HG03354 (cell line): ENCODE measurements around the gene TMEM187.

Experiments used
- ATAC-seq: cut with Tn5 transposase; IDR thresholded peaks from one replicate; pipeline ENCODE4 v1.9.1; 2021; ENCODE audit warnings: mild to moderate bottlenecking; ENCODE audit not compliant: unreplicated experiment, poor library complexity, severe bottlenecking

Gene TMEM187

GRCh38 chrX:153968754-153969124 lies 3.8 kb upstream of the TMEM187 start:
- no peak for ATAC-seq

GRCh38 chrX:153969125-153969903 lies 3.2 kb upstream of the TMEM187 start:
- ATAC-seq, result no peak

DNA sequence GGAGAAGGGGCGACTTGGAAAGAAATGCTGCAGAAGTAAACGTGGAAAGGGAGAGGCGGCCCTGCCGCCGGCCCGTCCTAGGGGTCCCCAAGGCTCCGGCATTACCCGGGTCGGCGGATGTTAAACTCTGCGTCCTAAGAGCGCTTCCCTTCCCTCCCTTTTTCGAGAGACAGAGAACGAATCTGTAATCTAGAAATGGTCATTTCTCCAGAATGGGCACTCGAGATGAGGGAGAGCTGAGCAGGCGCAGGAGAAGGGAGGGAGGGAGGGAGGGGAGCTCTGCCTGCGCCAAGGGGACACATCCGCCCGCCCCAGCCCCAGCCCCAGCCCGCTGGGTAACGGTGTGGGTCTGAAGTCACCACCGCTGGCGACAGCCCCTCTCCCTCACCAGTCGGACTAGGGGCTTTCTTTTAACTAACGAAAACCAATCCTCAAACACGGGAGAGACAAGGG lies 2.6 kb upstream of the TMEM187 start:
- no peak for ATAC-seq

DNA sequence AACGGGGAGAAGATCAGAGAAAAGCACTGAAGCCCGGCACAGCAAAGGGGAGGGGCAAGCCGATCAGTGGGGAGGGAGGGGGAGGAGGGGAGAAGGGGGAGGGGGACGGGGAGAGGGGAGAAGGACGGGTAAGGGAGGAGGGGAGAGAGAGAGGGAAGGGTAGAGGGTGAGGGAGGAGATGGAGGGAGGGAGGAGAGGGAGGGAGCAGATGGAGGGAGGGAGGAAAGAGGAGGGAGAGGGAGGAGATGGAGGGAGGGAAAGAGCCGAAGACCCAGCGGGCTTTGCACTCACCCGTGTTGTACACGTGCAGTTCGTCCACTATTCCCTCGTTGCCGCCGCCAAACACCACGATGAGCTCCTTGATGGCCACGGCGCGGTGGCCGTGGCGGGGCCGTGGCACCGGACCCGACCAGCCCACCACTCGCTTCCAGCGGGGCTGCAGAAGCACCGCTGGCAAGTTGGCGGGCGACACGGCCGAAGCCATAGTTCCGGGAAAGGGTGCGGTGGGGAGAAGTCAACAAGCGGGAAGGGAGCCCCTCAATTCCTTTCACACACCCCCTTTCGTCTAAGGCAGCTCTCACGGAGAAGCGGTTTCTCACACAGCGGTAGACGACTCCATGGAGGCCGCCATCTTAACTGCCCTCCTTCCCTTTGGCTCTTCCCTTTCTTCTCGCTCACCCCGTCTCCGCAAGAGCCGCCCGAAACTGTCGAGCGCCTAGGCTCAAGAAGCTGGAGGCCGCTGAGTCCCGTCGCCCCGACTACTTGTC lies 2.0 kb upstream of the TMEM187 start:
- ATAC-seq, result peak; percentile 3

DNA sequence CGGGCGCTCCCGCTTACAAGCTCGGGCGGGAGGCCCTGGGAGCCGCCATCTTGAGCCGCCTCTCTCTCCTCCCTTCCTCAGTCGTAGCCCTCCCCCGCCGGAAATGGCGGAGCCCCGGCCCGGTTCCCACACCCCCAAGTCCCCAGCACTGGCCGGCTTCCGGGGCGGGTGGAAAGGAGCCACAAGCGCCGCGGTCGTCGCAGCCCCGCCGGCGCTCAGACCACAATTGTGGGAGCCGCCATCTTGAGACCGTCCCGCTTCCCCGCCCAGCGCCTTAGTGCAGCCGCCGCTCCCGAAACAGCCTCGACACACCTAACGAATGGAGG lies 1.5 kb upstream of the TMEM187 start:
- peak; percentile 45 for ATAC-seq

DNA sequence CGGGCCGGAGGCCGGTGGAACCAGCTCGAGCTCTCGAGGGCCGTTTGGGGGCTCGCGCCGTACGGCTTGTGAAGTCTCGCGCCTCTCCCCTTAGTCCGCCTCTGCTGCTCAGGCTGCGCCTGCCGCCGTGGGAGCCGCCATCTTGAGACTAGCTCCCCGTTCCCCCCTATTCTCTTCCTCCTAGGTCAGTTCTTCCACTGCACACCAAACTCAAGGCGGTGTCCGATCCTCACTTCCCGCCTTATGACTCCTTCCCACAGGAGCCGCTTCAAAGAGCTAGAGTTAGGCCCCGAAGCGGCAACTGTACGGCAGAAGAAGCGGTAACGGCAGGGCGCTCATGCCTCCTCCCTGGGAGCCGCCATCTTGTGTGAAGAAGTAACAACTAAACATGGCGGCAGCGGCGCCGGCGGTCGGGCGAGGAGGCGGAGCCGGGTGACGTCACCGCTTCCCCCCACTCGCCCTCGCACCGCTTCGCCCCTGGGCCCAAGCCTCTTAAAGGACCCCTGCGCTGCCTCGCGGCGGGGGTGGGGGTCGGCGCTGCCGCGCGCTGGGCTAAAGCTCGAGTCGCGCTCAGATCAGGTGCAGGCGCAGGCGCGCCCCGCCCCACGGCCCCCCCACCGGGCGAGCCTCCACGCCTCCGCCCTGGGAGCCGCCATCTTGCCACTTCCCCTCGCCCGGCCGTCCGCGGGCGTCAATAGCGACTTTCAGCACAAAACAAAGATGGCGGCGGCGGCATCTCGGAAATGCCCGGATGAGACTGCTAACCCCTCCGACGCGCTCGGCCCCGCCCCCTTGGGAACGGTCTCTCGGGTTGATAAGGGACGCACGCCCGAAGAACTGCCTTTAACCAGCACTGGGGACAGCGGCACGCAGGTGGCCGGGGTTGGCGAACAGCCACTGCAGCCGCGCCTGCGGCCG lies 845 bp upstream of the TMEM187 start, which contains the start of gene HCFC1:
HCFC1 (minus strand) TSS at position 369 of the 918 bp plus-strand sequence. CDS start 978 bp downstream, outside the sequence.
- peak; percentile 52 for ATAC-seq

GRCh38 chrX:153973127-153974002 lies 811 bp downstream of the TMEM187 start:
- no peak for ATAC-seq

GRCh38 chrX:153974003-153974725 lies 1.6 kb downstream of the TMEM187 start:
- no peak for ATAC-seq

- ATAC-seq, result no peak
Measured at GRCh38 chrX:153974726-153975286, 2.3 kb downstream of the TMEM187 start.

- ATAC-seq, result peak; percentile 58
Measured at GRCh38 chrX:153980394-153980793, 7.8 kb downstream of the TMEM187 start.

DNA sequence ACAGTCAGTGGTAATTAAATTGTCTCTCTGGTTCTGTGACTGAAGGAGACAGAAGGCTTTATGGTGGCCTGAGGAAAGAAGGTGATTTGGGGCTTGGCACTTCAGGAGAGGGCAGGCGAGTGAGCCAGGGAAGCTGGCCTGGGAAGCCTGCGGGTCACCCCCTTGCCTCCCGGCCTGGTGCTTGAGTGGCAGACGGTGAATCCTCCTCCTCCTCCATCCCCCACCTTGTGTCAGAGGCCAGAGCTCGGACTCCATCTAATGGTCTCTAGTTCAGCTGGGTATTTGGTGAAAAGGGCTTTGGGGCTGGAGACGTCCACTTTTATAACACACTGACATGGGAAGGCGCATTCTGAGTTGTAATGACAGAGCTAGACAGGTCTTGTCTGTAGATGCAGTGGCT lies 8.7 kb downstream of the TMEM187 start:
- no peak for ATAC-seq

DNA sequence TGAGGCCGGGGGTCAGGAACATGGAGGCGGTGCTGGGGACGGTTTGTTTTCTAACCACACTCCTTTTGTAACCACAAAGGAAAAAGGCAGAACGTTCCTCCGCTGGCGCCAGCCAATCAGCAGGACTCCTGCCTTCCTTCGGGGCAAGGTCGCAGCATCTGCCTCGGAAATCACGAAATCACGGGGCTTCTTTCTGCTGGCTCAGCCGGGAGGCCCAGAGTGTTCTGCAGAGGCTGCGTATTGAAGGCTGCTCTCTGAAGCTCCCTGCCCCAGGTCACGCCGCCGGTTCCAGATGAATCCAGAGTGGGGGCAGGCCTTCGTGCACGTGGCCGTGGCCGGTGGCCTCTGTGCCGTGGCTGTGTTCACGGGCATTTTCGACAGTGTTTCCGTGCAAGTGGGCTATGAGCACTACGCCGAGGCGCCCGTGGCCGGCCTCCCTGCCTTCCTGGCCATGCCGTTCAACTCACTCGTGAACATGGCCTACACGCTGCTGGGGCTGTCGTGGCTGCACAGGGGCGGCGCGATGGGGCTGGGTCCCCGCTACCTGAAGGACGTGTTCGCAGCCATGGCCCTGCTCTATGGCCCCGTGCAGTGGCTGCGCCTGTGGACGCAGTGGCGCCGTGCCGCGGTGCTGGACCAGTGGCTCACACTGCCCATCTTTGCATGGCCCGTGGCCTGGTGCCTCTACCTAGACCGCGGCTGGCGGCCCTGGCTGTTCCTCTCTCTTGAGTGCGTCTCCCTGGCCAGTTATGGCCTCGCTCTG lies 9.4 kb downstream of the TMEM187 start:
- ATAC-seq, result no peak

- no peak for ATAC-seq
Measured at GRCh38 chrX:153983321-153983801, 10.8 kb downstream of the TMEM187 start.

DNA sequence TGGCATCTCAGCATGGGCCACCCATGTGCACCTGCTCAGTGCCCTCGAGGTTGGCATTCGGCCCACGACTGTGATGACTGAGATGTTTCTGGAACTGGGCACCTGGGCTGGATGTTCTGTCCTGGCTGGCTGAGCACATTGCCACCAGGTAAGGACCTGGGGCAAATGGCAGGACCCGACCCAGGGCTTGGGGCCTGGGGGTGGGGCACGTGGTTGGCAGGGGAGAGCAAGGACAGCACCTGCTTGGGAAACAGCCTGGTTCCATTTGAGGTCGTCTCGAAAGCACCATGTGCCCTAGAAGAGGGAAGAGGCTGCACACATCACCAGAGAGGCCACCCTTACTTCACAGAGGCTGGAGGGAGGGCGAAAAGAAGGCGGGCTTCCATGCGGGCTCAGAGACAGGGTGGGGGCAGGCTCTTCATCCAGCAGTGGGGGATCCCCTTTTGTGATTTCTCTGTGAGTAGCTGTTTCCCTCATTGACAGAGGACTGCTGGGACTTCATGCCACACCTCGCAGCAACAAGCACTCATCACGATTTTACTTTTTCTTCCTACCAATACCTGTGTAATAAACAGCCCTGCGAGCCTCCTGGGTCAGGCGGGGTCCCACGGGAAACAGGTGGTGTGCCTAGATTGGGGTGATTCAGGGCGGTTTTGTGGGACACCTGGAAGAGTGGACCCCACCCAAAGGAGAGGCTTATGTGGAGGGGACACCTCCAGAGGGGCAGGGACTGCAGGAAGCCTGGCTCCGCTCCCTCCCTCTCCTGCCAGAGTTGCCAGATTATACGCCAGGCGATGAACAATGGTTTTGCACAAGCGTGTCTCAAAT lies 12.0 kb downstream of the TMEM187 start:
- ATAC-seq, result peak; percentile 37

GRCh38 chrX:153988493-153988892 lies 15.9 kb downstream of the TMEM187 start:
- no peak for ATAC-seq

DNA sequence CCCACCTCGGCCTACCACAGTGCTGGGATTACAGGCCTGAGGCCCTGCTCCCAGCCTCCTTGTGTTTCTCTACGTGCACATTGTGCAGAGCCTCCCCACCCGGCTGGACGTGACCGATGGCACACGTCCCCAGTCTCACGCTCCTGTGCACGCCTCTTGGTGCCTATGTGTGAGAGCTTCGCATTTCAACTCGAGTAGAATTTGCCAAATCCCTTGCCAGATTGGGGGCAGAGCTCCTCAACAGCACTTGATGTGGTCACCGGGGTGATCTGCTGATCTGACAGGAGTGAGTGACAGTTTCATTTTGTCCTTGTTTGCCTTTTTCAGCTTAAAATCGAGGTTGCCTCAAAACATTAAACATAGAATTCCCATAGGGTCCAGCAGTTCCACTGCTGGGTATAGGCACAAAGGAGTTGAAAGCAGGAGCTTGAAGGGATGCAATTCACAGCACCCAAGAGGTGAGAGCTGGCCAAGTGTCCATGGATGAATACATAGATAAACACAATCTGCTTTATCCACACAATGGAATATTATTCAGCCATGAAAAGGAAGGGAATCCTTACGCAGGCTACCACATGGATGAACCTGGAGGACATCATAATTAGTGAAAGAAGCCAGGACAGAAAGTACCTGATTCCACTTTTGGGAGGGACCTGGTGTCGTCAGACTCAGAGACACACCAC lies 17.6 kb downstream of the TMEM187 start:
- no peak for ATAC-seq
